WTC11 (cell line): ENCODE measurements around the gene MKNK2. TPM values are rescaled to one million over a fixed set of nuclear protein-coding genes. Genes with fewer than 3 reads are reported as not detected.

Source experiments
- ATAC-seq: fragments of 200-7000 bp; cut with Tn5 transposase; 2 replicates; pipeline ENCODE4 v1.10.0; 2021; ENCODE audit warnings: mild to moderate bottlenecking, moderate library complexity
- CTCF ChIA-PET: fragments of 300-600 bp; sonication (Branson Sonifier 250); formaldehyde crosslinking; loops from one replicate; lab custom pipeline; 2021; ENCODE audit warnings: antibody characterized with exemption; lab: Charles Lee
- POLR2A ChIA-PET: fragments of 350-600 bp; sonication (Branson Sonifier 250); formaldehyde crosslinking; loops from one replicate; lab custom pipeline; 2021; ENCODE audit warnings: antibody characterized with exemption; lab: Charles Lee
- DNase-seq: peaks from one replicate; pipeline ENCODE4 v3.0.0; 2021; ENCODE audit warnings: low spot score
- H3K27ac Mint-ChIP-seq: 2 replicates; pipeline ENCODE4 v1.8.0; 2021; ENCODE audit warnings: mixed read lengths
- H3K27me3 Mint-ChIP-seq: 2 replicates; pipeline ENCODE4 v1.8.0; 2021; ENCODE audit warnings: low read depth, mild to moderate bottlenecking, moderate library complexity, mixed read lengths
- H3K36me3 Mint-ChIP-seq: 2 replicates; pipeline ENCODE4 v1.8.0; 2021; ENCODE audit warnings: mixed read lengths
- H3K4me1 Mint-ChIP-seq: 2 replicates; pipeline ENCODE4 v1.8.0; 2022; ENCODE audit warnings: mixed read lengths
- H3K4me3 Mint-ChIP-seq: 2 replicates; pipeline ENCODE4 v1.8.0; 2021; ENCODE audit warnings: mild to moderate bottlenecking, moderate library complexity, mixed read lengths
- H3K9me3 Mint-ChIP-seq: 2 replicates; pipeline ENCODE4 v1.8.0; 2021; ENCODE audit warnings: mixed read lengths
- CREB1 ChIP-seq: sonication (generic); formaldehyde crosslinking; IDR thresholded peaks from 2 replicates; pipeline ENCODE4 v1.8.0; 2023; ENCODE audit warnings: mild to moderate bottlenecking, missing genetic modification reagents
- ELF4 ChIP-seq: sonication (generic); formaldehyde crosslinking; IDR thresholded peaks from 2 replicates; pipeline ENCODE4 v1.8.1; 2022; ENCODE audit warnings: low read depth, mild to moderate bottlenecking, moderate library complexity, missing genetic modification reagents
- MXD4 ChIP-seq: fragments of 250-450 bp; sonication (Bioruptor Pico); IDR thresholded peaks from 2 replicates; pipeline ENCODE4 v1.8.0; 2021; ENCODE audit warnings: mild to moderate bottlenecking, moderate library complexity, borderline replicate concordance
- MYBL2 ChIP-seq: sonication (generic); formaldehyde crosslinking; IDR thresholded peaks from 2 replicates; pipeline ENCODE4 v1.8.1; 2023; ENCODE audit warnings: mild to moderate bottlenecking, moderate library complexity, missing genetic modification reagents
- NFYB ChIP-seq: sonication (generic); formaldehyde crosslinking; conservative IDR thresholded peaks from 2 replicates; pipeline ENCODE4 v1.8.0; 2022; ENCODE audit warnings: low read depth, missing genetic modification reagents
- NR1H2 ChIP-seq: sonication (generic); formaldehyde crosslinking; IDR thresholded peaks from 2 replicates; pipeline ENCODE4 v1.9.0; 2021; ENCODE audit warnings: mild to moderate bottlenecking, moderate library complexity, missing genetic modification reagents
- NR3C1 ChIP-seq: sonication (generic); formaldehyde crosslinking; conservative IDR thresholded peaks from 2 replicates; pipeline ENCODE4 v1.8.1; 2023; ENCODE audit warnings: low read depth, mild to moderate bottlenecking, missing genetic modification reagents
- PRRX2 ChIP-seq: fragments of 250-450 bp; sonication (Bioruptor Pico); IDR thresholded peaks from 2 replicates; pipeline ENCODE4 v1.8.0; 2021; ENCODE audit warnings: mild to moderate bottlenecking
- SOX15 ChIP-seq: fragments of 250-450 bp; sonication (Bioruptor Pico); IDR thresholded peaks from 2 replicates; pipeline ENCODE4 v1.9.0; 2021; ENCODE audit warnings: mild to moderate bottlenecking
- SP1 ChIP-seq: sonication (generic); formaldehyde crosslinking; conservative IDR thresholded peaks from 2 replicates; pipeline ENCODE4 v1.8.1; 2022; ENCODE audit warnings: missing genetic modification reagents
- TEAD1 ChIP-seq: sonication (generic); formaldehyde crosslinking; IDR thresholded peaks from 2 replicates; pipeline ENCODE4 v1.8.0; 2022; ENCODE audit warnings: mild to moderate bottlenecking, missing genetic modification reagents
- TEAD4 ChIP-seq: sonication (generic); formaldehyde crosslinking; IDR thresholded peaks from 2 replicates; pipeline ENCODE4 v1.8.0; 2022; ENCODE audit warnings: mild to moderate bottlenecking, missing genetic modification reagents
- ZBTB21 ChIP-seq: sonication (generic); formaldehyde crosslinking; IDR thresholded peaks from 2 replicates; pipeline ENCODE4 v1.8.1; 2023; ENCODE audit warnings: mild to moderate bottlenecking, missing genetic modification reagents, borderline replicate concordance
- ZBTB43 ChIP-seq: sonication (generic); formaldehyde crosslinking; IDR thresholded peaks from 2 replicates; pipeline ENCODE4 v1.8.1; 2023; ENCODE audit warnings: mild to moderate bottlenecking, missing genetic modification reagents
- ZNF121 ChIP-seq: sonication (generic); formaldehyde crosslinking; IDR thresholded peaks from 2 replicates; pipeline ENCODE4 v1.8.0; 2023; ENCODE audit warnings: missing genetic modification reagents
- ZNF396 ChIP-seq: fragments of 250-450 bp; sonication (Bioruptor Pico); IDR thresholded peaks from 2 replicates; pipeline ENCODE4 v1.8.0; 2021; ENCODE audit warnings: mild to moderate bottlenecking, moderate library complexity, borderline replicate concordance
- total RNA-seq: library from RNA; stranded (reverse); gene quantifications from 3 replicates; pipeline ENCODE4 v1.2.3, GENCODE V29; 2021
- TF ChIP-seq, protein P1 (sequence below): sonication (generic); formaldehyde crosslinking; IDR thresholded peaks from 2 replicates; pipeline ENCODE4 v1.8.0; 2022; ENCODE audit warnings: mild to moderate bottlenecking, missing genetic modification reagents
- TF ChIP-seq, protein P2 (sequence below): sonication (generic); formaldehyde crosslinking; IDR thresholded peaks from 2 replicates; pipeline ENCODE4 v1.8.0; 2022; ENCODE audit warnings: mild to moderate bottlenecking, missing genetic modification reagents
- TF ChIP-seq, protein P3 (sequence below): fragments of 250-450 bp; sonication (Bioruptor Pico); IDR thresholded peaks from 2 replicates; pipeline ENCODE4 v1.8.0; 2021; ENCODE audit warnings: mild to moderate bottlenecking
- TF ChIP-seq, protein P4 (sequence below): sonication (generic); formaldehyde crosslinking; IDR thresholded peaks from 2 replicates; pipeline ENCODE4 v1.8.0; 2023; ENCODE audit warnings: mild to moderate bottlenecking, missing genetic modification reagents
- TF ChIP-seq, protein P5 (sequence below): fragments of 250-450 bp; sonication (Bioruptor Pico); IDR thresholded peaks from 2 replicates; pipeline ENCODE4 v1.9.0; 2021; ENCODE audit warnings: mild to moderate bottlenecking

Gene MKNK2
- total RNA-seq, 1 experiment from 2014 or later = 165 TPM

- TF ChIP-seq NR1H2 (CRISPR knock-in tag) = no peak
- no peak for TF ChIP-seq NR3C1
Observed at GRCh38 chr19:2043251-2043641, 7.8 kb downstream of the MKNK2 start (continued).

DNA sequence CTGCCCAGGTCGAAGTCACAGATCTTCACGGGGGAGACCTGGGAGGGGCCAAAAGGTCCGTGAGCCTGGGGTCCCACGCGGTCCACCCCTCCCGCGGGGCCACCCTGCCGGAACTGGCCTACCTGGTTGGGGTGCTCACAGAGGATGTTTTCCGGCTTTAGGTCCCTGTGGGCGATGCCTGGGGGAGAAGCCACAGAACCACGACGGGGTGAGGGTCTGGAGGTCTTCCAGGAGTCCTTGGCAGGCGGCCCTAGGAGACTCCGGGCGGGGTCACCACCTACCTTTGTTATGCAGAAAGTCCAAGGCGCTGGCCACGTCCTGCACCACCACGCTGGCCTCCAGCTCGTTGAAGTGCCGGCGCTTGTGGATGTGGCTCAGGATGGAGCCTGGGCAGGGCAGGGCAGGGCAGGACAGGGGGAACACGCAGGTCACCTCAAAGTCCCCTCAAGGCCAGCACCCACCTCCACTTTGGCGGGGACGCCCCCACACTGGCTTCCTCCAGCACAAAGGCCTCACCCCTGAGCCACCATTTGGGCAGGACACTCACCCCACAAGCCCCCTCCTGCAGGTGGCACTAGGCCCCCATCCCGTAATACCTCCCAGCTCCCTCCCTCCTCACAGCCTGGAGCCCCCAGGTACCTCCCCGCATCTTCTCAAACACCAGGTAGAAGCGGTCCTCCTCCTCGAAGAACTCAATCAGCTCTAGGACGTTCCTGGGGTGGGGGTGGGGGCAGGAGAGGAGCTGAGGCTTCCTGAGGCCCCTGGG, 8.4 kb downstream of the MKNK2 start:
- peaks cover 7% of the 10 kb centered on the region; the same call in 1 of the 2 replicates for H3K4me1 Mint-ChIP-seq
- H3K27ac Mint-ChIP-seq = peak overlapping the region; percentile 63; the same call in 1 of the 2 replicates
- ChIA-PET POLR2A (interaction anchor here (0.7 to 1.8 kb wide), 6 partner anchors 9 to 385 kb away, joined by 3 to 6 read pairs (median 3); partner anchors contain the start of genes MKNK2 and TIMM13), CTCF (interaction anchor here (0.6 to 2.3 kb wide), 20 partner anchors 8 to 342 kb away, joined by 3 to 21 read pairs (median 4); partner anchors contain the start of genes ABHD17A and MKNK2)
- H3K9me3 Mint-ChIP-seq = no peaks in the 10 kb centered on the region
- peaks cover 10% of the 10 kb centered on the region; the same call in 1 of the 2 replicates for H3K36me3 Mint-ChIP-seq
- TF ChIP-seq, protein P1, sequence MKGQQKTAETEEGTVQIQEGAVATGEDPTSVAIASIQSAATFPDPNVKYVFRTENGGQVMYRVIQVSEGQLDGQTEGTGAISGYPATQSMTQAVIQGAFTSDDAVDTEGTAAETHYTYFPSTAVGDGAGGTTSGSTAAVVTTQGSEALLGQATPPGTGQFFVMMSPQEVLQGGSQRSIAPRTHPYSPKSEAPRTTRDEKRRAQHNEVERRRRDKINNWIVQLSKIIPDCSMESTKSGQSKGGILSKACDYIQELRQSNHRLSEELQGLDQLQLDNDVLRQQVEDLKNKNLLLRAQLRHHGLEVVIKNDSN = no peak
- TF ChIP-seq, protein P2, sequence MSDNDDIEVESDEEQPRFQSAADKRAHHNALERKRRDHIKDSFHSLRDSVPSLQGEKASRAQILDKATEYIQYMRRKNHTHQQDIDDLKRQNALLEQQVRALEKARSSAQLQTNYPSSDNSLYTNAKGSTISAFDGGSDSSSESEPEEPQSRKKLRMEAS (CRISPR knock-in tag) = peak; percentile 20; the same call in 1 of the 2 replicates
- TF ChIP-seq TEAD1 (CRISPR knock-in tag) (0 out of 2 replicates have a peak, but pooled peaks have one; percentile 3), ZNF396 (CRISPR knock-in tag) (no peak), NFYB (CRISPR knock-in tag) (no peak), TEAD4 (CRISPR knock-in tag) (no peak)
- DNase-seq = no peak
- peak overlapping the region; percentile 30 for H3K4me3 Mint-ChIP-seq
- ATAC-seq = no peak; the same call in 1 of the 2 replicates
- H3K27me3 Mint-ChIP-seq = no peaks in the 10 kb centered on the region

DNA sequence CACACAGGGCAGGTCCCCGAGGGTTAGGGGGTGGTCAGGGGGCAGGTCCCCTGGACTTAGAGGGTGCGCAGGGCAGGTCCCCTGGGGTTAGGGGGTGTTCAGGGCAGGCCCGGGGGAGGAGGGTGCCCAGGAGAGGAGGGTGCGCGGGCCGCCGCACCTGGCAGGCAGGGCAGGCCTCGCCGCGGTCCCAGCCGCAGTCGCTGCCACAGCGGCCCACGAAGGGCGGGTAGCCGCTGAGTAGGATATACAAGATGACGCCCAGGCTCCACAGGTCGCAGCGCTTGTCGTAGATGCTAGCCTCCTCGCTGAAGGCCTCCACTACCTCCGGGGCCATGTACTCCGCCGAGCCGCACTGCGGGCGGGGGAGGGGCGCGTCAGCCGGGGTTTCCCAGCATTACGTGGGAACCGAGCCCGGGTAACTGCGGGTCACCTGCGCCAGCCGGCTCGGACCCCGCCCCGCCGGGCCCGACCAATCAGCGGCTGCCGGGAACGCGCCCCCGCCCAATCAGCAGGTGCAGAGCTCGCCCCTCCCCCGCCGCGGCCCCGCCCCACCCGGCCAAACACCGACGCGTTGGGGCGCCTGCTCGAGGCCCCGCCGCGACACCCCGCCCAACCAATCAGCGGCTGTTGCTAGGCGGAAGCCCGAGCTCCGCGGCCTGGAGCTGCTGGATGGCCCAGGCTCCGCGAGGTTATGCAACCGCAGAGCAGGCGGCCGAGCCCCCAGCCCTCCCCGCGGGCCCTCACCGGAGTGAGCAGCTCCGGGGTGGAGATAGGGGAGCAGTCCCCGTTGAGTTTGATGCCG, 9.2 kb downstream of the MKNK2 start:
- Mint-ChIP-seq H3K27me3 (no peaks in the 10 kb centered on the region), H3K4me3 (peak overlapping the region; percentile 30), H3K4me1 (peaks cover 7% of the 10 kb centered on the region; the same call in 1 of the 2 replicates), H3K9me3 (no peaks in the 10 kb centered on the region), H3K27ac (no peak overlapping the region; the same call in 1 of the 2 replicates), H3K36me3 (peaks cover 10% of the 10 kb centered on the region; the same call in 1 of the 2 replicates)
- DNase-seq = peak; percentile 99
- ATAC-seq = peak; percentile 87
- ChIA-PET POLR2A (interaction anchor here (0.7 to 1.8 kb wide), 5 partner anchors 9 to 386 kb away, joined by 3 to 6 read pairs (median 3); partner anchors contain the start of genes MKNK2 and TIMM13), CTCF (interaction anchor here (0.7 to 2.3 kb wide), 17 partner anchors 8 to 215 kb away, joined by 3 to 21 read pairs (median 4); partner anchors contain the start of genes ABHD17A and MKNK2)
- TF ChIP-seq, protein P3, sequence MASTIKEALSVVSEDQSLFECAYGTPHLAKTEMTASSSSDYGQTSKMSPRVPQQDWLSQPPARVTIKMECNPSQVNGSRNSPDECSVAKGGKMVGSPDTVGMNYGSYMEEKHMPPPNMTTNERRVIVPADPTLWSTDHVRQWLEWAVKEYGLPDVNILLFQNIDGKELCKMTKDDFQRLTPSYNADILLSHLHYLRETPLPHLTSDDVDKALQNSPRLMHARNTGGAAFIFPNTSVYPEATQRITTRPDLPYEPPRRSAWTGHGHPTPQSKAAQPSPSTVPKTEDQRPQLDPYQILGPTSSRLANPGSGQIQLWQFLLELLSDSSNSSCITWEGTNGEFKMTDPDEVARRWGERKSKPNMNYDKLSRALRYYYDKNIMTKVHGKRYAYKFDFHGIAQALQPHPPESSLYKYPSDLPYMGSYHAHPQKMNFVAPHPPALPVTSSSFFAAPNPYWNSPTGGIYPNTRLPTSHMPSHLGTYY (CRISPR knock-in tag) = 0 out of 2 replicates have a peak, but pooled peaks have one; percentile 55
- TF ChIP-seq SP1 (peak; percentile 88), CREB1 (CRISPR knock-in tag) (no peak), ELF4 (CRISPR knock-in tag) (no peak), ZBTB21 (CRISPR knock-in tag) (no peak), ZNF121 (CRISPR knock-in tag) (0 out of 2 replicates have a peak, but pooled peaks have one; percentile 38), SOX15 (CRISPR knock-in tag) (no peak), ZBTB43 (CRISPR knock-in tag) (peak; percentile 62; the same call in 1 of the 2 replicates), MXD4 (no peak), MYBL2 (CRISPR knock-in tag) (peak; percentile 26; the same call in 1 of the 2 replicates), PRRX2 (CRISPR knock-in tag) (peak; percentile 74; the same call in 1 of the 2 replicates)
- TF ChIP-seq, protein P4, sequence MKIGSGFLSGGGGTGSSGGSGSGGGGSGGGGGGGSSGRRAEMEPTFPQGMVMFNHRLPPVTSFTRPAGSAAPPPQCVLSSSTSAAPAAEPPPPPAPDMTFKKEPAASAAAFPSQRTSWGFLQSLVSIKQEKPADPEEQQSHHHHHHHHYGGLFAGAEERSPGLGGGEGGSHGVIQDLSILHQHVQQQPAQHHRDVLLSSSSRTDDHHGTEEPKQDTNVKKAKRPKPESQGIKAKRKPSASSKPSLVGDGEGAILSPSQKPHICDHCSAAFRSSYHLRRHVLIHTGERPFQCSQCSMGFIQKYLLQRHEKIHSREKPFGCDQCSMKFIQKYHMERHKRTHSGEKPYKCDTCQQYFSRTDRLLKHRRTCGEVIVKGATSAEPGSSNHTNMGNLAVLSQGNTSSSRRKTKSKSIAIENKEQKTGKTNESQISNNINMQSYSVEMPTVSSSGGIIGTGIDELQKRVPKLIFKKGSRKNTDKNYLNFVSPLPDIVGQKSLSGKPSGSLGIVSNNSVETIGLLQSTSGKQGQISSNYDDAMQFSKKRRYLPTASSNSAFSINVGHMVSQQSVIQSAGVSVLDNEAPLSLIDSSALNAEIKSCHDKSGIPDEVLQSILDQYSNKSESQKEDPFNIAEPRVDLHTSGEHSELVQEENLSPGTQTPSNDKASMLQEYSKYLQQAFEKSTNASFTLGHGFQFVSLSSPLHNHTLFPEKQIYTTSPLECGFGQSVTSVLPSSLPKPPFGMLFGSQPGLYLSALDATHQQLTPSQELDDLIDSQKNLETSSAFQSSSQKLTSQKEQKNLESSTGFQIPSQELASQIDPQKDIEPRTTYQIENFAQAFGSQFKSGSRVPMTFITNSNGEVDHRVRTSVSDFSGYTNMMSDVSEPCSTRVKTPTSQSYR (CRISPR knock-in tag) = peak; percentile 67; the same call in 1 of the 2 replicates
- TF ChIP-seq, protein P2 (CRISPR knock-in tag) = peak; percentile 81
- TF ChIP-seq, protein P5, sequence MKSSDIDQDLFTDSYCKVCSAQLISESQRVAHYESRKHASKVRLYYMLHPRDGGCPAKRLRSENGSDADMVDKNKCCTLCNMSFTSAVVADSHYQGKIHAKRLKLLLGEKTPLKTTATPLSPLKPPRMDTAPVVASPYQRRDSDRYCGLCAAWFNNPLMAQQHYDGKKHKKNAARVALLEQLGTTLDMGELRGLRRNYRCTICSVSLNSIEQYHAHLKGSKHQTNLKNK = no peak
- TF ChIP-seq, protein P1 = peak; percentile 35; the same call in 1 of the 2 replicates
